Embryonic facial prominence (tissue), 1 donor: Measurements from ENCODE around the gene LPO.

Source experiments
- DNase-seq: peaks from one replicate; pipeline ENCODE4 v3.0.0-alpha.2; 2016; ENCODE audit errors: extremely low spot score

The LPO gene

DNA sequence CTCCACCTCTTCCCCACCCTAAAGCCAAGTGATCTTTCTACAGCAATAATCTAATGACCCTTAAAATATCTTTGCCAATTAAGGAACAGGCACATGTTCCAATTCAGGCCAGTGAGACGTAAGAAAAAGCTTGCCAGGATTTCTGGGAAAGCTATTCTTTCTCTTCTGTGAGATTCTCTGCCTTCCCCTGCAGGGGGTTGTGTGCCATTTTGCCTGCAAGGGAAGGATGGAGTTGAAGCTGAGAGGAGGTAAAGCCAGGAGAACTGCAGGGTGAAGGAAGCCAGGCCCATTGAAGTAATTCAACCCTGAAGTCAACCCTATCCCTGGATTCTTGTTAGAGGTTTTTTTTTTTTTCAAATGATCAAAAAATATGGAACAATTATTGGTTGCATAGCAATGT is 9.0 kb upstream of the LPO start:
- DNase-seq, result no peak

DNA sequence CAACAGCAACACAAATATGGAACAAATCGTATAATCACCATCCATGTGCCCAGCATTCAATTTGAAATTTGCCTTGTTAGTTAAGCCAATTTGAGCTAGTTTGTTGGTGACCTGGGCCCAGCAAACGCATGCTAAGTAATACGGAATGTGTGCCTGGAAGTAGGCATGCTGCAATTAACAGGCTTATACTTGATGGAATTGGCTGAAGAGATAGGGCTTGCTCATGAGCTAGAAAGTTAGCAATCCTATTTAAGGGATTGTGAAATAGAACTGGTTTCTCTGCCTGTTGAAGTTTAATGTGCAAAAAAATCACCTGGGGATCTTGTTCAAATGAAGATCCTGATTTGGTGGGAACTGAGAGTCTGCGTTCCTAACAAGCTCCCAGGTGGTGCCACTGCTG is 8.5 kb upstream of the LPO start:
- no peak for DNase-seq

DNA sequence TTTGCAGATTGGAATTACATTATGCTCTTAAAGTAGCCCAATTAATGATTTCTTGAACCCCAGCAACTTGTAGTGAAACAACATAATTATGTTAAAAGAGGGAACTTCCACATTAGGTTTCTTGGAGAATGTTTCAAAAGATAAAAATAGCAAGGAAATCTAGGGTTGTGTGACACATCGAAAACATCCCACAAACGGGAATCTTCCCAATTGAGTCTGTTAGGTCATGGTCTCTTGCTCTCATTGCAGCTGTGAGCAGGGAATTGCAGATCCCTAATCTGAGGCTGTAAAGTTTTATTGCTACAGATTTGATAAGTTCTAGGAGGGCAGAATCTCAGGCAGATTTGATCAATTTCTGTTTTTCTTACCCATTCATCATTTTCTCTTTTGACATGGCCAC is 6.7 kb upstream of the LPO start:
- DNase-seq, result no peak

DNA sequence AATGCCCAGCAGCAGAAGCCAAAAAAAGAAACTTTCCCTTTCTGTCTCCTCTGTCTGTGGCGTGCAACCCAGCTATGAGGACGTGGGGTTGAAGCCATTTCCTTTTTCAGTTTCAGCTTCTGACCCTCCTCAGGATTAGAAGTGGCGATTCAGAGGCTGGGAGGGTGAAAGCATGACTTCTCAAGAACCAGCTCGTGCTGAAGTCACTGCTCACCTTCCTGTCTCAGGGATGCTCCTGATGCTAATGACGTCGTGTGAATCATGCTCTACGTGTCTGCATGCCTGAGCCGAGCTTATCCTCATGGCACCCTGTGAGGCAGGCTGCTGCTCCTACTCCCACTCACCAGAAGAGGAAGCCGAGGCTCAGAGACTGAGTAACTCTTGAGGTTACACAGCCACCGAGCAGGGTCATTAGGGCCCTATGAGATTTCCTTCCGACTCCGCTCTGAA is 5.7 kb upstream of the LPO start:
- DNase-seq, result no peak

DNA sequence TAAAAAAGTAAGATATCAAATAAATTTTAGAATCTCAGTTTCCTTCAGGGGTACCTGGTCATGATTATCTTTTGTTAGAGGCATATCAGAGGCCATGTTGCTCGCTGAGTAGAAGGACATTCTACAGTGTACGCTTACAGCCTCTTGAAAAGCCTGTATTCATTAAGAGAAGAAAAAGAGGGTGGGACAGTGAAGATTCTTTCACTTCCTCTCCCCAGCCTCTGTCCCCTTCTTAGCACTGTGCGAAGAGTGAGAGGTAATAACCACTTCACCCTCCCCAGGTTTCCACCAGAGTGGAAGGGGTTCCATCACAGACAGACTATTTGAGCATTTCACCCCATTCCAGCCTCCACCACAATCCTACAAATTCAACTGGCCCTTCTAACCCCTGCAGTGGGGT is 4.8 kb upstream of the LPO start:
- no peak for DNase-seq

DNA sequence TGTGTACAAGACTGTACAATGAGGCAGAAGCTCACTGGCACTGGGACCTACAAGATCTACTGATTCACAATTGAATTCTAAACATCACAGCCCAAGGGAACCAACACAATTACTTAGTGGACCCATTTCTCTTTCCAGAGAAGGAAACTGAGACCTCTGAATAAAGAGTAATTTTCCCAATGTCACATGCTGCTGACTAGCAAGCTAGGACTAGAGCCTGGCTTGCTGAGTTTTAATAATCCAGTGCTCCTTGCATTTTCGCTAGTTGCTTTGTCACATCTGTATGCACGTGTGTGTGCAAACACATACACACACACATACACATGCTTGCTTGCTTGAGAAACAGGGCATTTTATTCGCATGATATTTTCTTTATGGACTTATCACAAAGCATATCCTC is 3.9 kb upstream of the LPO start:
- no peak for DNase-seq

DNA sequence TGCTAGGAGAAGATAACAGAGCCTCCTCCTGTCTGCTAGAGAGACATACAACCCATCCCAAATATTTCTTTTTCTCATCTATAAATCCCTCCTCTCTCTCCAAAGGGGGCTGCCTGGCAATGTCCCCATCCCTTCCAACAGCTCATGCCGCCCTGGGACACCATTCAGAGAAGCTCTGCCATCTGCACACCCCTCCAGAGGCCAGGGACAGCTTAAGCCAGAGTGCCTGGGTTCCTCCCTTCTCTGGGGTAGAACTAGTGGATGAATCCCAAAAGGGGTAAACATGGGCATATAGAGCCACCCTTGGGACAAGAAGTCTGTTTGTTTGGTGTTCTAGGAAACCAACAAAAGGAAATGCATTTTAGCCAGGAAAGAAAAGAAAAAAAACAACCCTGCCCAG is 2.6 kb upstream of the LPO start:
- DNase-seq, result no peak

DNA sequence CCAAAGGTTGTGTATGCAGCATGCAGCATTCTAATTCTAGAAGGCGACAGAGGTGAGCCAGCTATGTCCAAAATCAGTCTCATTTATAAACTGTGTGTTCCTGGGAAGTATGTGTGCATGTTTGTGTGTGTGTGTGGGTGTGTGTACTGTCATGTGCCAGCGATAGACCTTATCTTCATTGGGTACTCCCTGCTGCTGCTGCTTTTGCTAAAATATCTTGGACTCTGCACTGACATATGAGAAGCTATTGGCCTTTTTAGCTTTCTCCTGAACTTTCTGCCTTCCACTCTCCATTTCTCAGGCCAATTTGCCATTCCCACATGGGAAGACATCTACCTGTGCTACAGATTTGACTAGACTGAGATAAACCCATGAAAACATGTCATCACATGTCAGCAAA is 2.0 kb upstream of the LPO start:
- no peak for DNase-seq

DNA sequence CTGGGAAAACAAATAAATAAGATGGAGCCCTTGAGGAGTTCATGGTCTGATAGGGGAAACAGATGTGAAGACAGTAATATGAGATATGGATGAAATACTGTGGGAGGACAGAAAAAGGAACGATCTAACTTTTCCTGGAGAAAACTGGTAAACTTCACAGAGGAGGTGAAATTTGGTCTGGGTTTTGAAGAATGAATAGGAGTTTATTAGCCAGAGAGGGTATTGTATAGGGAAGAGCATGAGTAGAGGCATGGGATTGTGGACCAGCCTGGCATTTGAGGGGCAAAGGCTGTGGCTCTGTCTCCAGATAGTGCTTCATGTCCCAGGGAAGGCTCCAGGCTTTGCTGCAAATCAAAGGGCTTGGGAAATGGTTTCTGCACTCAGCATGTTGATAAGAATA is 1.6 kb downstream of the LPO start:
- no peak for DNase-seq

DNA sequence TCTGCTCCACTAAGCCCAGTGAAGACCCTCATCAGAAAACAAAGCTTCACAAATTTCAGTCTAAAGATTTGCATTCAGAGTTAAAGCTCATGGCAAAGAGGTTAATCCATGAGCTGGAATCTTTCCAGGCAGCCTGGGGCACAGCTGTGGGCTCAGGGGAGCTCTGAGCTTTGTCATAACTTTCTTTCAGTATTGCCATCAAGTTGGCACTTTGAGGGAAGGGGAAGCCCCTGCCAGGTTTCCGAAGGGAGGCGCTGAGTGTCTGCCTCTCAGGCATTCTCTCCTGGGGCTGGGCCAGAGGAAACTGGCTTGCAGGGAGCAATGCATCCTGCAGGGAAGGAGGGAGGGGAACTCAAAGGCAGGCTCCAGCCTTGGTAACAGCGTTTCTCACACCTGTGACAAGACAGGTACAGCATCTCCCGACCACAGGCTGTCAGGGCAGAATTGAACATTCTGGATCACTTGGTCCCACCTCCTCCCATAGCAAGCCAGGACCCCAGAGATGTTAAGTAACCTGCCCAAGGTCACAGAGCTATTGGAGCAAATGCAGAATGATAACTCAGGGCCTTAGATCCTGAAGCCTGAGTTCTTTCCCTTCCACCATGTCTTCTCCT is 3.9 kb downstream of the LPO start:
- no peak for DNase-seq

DNA sequence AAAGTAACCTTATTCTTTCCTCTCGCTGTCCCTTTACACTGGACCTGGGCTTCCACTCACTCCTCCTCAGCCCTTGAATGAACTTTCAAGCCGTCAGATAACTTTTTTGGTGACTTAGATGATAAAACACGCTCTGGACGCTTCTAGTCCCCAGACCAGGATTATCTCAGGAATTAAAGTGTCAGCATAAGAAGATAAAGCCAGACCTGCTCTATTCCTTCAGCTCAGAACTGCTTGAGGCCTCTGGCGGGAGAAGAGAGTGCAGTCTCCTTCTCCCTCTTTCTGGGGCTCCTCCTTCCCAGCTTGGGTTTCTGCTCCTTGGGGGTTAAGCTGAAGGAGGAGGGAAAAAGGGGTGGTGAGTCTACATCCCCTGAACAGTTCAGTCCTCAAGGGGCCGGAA is 6.6 kb downstream of the LPO start:
- no peak for DNase-seq

DNA sequence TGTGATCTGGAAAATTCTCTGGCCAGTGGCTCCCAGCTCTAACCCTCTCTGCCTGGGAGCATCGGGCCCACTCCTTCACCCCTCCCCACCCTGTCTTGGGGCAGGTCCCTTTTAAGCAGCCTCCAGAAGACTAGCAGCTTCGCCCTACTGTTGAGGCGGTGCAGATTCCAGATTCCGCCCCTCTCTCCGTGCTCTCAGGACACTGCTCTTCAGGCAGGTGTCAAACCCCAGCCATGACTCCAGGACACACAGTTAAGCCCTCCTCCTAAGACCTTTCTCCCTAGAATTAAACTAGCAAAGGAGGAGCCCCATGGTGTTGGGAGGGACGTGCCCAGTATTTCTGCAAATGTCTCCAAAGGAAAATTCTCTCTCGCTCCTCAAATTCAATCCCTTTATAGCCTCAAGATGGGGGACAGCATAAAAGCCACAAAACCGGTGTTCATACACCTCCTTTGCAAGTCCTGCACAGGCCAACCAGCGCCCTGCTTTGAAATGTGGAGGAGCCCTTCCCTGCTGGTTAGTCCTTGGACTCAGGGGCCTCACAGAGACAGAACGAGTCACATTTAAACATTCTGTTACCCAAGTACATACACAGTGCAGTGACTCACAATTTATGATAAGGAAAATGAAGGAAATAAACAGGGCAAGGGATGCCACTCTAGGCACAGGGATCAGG is 7.2 kb downstream of the LPO start:
- no peak for DNase-seq

DNA sequence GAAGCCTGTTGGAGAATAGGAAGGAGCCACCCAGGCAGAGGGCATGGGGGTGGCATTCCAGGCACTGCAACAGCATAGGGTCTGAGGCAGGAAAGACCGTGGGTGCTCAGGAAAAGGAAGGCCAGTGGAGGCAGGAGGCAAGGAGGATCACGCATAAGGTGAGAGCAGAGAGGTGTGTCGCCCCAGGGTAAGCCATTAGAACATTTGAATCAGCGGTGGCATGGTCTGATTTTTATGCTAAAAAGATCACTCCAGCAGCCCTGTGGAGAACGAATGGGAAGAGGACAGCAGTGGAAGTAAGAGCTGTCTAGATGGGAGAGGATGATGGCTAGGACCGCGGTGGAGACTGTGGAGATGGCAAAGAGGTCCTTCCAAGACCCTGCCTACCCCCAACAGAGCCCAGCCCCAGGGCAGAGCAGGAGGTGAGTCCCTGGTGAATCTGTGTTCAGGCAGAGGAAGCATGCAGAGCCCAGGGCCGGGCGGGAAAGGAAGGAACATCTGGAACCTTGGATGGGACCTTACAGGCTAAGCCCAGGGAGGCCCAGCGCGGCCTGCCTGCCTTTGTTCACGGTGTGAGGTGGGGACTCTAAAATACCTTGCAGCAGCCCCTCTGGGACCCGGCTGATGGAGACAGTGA is 7.8 kb downstream of the LPO start:
- DNase-seq, result no peak

DNA sequence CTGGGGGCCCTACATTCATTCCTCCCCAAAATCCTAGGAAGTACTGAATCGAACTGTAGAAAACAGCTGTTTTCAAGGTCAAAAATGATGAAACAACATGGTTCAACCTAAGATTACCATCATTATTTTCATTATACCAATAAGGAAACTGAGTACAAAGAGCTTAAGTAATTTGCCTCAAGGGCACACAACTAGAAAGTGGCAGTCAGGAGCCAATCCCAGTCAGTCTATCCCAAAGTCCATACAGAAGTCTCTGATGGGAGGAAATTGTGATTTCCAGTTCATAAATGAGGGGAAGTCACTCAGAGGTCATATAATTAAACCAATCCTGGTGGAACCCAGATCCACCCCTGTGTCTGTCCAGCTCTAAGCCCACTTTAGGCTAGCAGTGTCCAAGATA is 8.4 kb downstream of the LPO start:
- DNase-seq, result no peak

DNA sequence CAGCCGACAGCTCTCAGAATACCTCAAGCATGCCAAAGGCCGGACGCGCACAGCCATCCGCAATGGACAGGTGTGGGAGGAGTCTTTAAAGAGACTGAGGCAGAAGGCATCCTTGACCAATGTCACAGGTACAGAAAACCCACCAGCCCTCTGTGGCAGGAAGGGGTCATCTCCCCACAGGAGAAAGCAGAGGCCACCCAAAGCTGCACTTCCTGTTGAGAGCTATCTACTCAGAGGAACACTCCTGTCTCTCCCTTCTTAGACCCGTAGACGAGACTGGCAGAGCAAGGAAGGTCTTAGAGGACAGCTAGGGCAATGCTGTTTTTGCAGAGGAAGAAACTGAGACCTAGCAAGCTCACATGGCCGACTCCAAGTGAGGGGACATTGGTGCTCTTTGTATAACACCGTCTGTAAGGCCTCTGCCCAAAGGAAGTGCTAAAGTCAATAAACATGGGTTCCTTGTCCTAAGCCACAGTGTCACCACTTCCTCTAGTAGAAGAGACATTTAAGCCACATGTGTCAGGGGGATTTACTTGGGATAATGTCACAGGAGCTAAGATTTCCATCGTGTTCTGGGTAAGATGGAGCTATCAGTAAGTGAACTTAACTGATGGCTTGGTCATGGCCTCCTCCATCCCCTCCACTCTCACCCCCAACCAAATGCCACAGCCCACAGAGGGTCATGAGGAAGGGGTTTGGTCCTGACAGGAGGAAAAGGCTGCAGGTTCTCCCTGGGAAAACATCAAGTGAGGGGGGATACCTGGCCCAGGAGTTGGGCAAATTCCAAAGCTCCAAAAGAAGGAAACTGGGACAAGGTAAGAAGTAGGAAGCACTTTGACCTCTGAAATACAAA is 9.4 kb downstream of the LPO start:
- no peak for DNase-seq

DNA sequence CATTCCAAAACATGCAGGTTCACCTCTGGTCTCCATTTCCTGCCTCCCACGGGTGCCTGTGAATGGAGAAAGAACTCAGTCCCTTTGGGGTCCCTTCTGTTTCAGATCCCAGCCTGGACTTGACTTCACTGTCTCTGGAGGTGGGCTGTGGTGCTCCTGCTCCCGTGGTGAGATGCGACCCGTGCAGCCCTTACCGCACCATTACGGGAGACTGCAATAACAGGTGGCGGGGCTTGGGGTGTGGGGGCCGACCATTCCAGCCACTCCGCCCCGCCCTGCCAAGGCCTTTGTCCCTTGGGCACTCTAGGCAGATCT is 10.5 kb downstream of the LPO start:
- DNase-seq, result no peak

DNA sequence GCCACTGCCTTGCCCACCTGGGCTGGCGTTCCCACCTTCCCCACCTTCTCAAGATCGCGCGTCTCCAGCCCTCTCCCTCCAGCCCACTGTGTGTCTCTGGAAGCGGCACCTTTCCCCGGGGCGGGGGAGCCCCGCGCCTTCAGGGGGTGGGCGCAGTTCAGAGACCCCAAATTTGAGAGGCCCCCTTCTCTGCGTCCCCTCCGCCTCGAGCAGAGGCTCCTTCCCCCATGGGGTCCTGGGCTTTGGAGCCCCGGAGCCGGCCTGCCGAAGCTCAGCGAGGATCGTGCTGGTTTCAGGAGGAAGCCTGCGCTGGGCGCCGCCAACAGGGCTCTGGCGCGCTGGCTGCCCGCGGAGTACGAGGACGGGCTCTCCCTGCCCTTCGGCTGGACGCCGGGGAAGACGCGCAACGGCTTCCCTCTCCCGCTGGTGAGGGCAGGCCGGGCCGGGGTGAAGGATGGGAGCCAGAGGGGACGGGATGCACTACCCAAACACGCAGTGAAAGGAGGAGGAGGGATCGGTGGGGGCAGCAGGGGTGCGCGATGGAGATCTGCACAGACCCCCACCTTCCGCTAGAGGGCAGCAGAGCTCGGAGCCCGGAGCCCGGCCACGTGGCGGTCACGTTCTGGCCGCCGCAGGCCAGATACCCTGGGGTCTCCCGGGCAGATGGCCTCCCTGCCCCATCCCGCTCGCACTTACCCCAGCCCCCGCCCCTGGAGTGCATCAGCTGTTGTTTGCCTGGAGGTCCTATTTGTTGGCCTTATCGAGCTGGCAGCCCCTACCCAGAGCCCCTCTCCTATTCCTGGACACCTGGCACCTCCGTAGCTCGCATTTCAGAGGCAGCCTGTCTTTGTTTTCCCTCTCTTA is 11.1 kb downstream of the LPO start:
- DNase-seq, result peak; percentile 31

DNA sequence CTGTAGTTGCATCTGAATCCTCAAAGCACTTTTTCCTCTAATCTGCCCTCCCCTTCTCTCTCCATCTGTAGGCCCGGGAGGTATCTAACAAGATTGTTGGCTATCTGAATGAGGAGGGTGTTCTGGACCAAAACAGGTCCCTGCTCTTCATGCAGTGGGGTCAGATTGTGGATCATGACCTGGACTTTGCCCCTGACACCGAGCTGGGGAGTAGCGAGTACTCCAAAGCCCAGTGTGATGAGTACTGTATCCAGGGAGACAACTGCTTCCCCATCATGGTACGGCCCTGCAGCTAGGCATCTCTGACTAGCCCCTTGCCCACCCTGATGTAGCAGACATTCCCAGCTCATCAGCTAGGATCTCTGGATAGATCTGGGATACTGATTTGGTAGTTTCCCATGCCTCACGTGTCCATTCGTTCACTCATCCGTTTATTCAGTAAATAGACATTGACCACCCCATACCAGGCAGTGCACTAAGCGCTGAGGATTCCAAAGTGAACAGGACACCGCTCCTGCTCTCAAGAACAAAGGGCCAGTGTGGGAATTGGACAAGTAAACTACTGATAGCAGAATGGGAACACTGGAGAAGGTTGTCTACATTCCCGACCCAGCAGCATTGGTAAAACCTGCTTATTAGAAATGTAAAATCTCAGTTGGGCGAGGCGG is 12.1 kb downstream of the LPO start:
- no peak for DNase-seq

DNA sequence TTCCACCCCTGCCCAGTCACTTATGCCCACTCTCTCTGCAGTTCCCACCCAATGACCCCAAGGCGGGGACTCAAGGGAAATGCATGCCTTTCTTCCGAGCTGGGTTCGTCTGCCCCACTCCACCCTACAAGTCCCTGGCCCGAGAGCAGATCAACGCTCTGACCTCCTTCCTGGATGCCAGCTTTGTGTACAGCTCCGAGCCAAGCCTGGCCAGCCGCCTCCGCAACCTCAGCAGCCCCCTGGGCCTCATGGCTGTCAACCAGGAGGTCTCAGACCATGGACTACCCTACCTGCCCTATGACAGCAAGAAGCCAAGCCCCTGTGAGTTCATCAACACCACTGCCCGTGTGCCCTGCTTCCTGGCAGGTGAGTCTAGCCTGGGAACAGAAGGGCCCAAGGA is 13.8 kb downstream of the LPO start:
- no peak for DNase-seq

DNA sequence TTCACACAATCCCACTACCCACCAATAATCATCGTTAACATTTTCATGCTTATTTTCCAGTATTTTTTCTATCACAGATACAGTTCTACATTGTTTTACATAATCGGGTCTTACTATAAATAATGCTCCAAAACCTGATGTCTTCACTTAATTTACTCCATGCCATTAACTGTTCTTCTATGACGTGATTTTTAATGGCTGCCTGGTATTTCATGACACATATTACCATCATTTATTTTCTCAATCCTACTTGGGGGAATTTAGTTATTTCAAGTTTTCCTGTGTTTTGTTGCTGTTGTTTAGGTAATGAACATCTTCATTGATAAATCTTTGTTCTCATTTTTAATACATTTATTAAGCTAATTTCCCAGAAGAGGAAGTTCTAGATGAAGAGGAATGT is 14.7 kb downstream of the LPO start:
- no peak for DNase-seq

DNA sequence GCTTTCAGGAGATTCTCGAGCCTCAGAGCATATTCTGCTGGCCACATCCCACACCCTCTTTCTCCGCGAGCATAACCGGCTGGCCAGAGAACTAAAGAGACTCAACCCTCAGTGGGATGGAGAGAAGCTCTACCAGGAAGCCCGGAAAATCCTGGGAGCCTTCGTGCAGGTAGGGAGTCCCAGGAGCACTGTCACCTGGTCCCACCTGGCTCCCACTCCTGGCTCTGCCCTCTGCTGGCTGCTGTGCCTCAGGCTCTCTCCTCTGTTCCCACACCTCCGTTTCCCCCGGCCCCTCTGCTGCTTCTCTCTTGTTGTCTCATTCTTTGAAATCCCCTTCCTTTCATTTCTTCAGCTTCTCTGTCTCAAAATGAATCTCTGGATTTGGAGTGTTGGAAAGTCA is 16.4 kb downstream of the LPO start:
- DNase-seq, result no peak
